GM23248 (cell line): ENCODE data around the gene ATP5PD.

ENCODE experiments used
- EZH2 ChIP-seq: fragments of 200-600 bp; sonication (generic); IDR thresholded peaks from 2 replicates; pipeline ENCODE4 v1.6.1; 2018; ENCODE audit warnings: antibody characterized with exemption, mild to moderate bottlenecking; ENCODE audit not compliant: insufficient read depth, poor library complexity, severe bottlenecking
- EZH2phosphoT487 ChIP-seq: fragments of 200-600 bp; sonication (generic); IDR thresholded peaks from 2 replicates; pipeline ENCODE4 v1.6.1; 2018; ENCODE audit warnings: antibody characterized with exemption, moderate library complexity, mild to moderate bottlenecking, low read depth; ENCODE audit not compliant: insufficient read depth

GRCh38 chr17:75061055-75061438 is 14.3 kb upstream of the ATP5PD start:
- TF ChIP-seq EZH2 (no peak), EZH2phosphoT487 (no peak)
